Suprapubic skin (tissue), 4 donors: ENCODE results near the gene TRIL. TPM values are rescaled to one million over a fixed set of nuclear protein-coding genes. Genes with fewer than 3 reads are reported as not detected.
A peak's percentile ranks its signal among the peaks of the same experiment; 100 is the strongest.

Experiments
- DNase-seq, 2 donors: peaks; one replicate each; pipeline ENCODE4 v3.0.0-alpha.2; 2019; ENCODE audit warnings: low spot score in 2 of 2
- H3K27ac ChIP-seq: fragments of 200-600 bp; sonication (generic); one replicate; pipeline ENCODE4 v1.5.1; 2019
- H3K27me3 ChIP-seq: fragments of 200-600 bp; sonication (generic); one replicate; pipeline ENCODE4 v1.5.1; 2019
- H3K36me3 ChIP-seq: fragments of 200-600 bp; sonication (generic); one replicate; pipeline ENCODE4 v1.5.1; 2019
- H3K4me1 ChIP-seq: fragments of 200-600 bp; sonication (generic); one replicate; pipeline ENCODE4 v1.5.1; 2019
- H3K4me3 ChIP-seq: fragments of 200-600 bp; sonication (generic); one replicate; pipeline ENCODE4 v1.5.1; 2019; ENCODE audit warnings: mild to moderate bottlenecking
- H3K9me3 ChIP-seq: fragments of 200-600 bp; sonication (generic); one replicate; pipeline ENCODE4 v1.5.1; 2019
- CTCF ChIP-seq, 2 donors: fragments of 200-600 bp in 1 of 2; fragments of 450-650 bp in 1 of 2; sonication (generic) in 1 of 2; IDR thresholded peaks; one replicate each; pipeline ENCODE4 v1.5.1; 2016 to 2019; ENCODE audit warnings: antibody characterized with exemption in 2 of 2, mild to moderate bottlenecking in 1 of 2, moderate library complexity in 1 of 2
- EP300 ChIP-seq: sonication (generic); formaldehyde crosslinking; IDR thresholded peaks from one replicate; pipeline ENCODE4 v1.6.1; 2017; ENCODE audit warnings: antibody characterized with exemption
- POLR2A ChIP-seq, 2 donors: fragments of 450-650 bp; IDR thresholded peaks; one replicate each; pipeline ENCODE4 v1.6.1; 2017; ENCODE audit warnings: antibody characterized with exemption in 2 of 2, mild to moderate bottlenecking in 2 of 2, moderate library complexity in 2 of 2
- POLR2AphosphoS5 ChIP-seq, 3 donors: sonication (generic); formaldehyde crosslinking; IDR thresholded peaks; one replicate each; pipeline ENCODE4 v1.6.1; 2017; ENCODE audit warnings: antibody characterized with exemption in 3 of 3
- WGBS: methylation state at CpG from one replicate; pipeline ENCODE4 v1.1.5; 2018; 5-methylcytosine and 5-hydroxymethylcytosine counted together
- total RNA-seq, 4 donors: library from RNA; depleted of rRNA; stranded (reverse); fragments of >200 nt; gene quantifications; one replicate each; pipeline ENCODE4 v1.1.0, GENCODE V29; 2016

TRIL gene
- total RNA-seq, 4 donors from 2014 or later = 1.4 to 6.0 (median 2.9) TPM

GRCh38 chr7:28903730-28904577, 54.2 kb downstream of the TRIL start:
- no peak for TF ChIP-seq CTCF (IDR thresholded peaks at IDR 0.05)
- no peak for TF ChIP-seq EP300
- TF ChIP-seq POLR2A (IDR thresholded peaks at IDR 0.05) = no peak
- TF ChIP-seq POLR2AphosphoS5 (IDR thresholded peaks at IDR 0.05) = no peak
- Histone ChIP-seq H3K9me3 (no peaks in the 10 kb centered on the region), H3K4me1 (peaks cover 10% of the 10 kb centered on the region), H3K4me3 (peak overlapping the region; percentile 32), H3K27me3 (no peaks in the 10 kb centered on the region), H3K36me3 (no peaks in the 10 kb centered on the region), H3K27ac (peak overlapping the region; percentile 30)
- no peak for DNase-seq
- WGBS = 21% methylated on average over 4 of the region's 4 CpGs

Other genes with a start within 250 kb of the TRIL start
- 10 to 100 TPM in 2 of 4 donors, 1 to 10 TPM in 2; 8.1 to 17.1 (median 10.1) TPM for gene CPVL, start 188.2 kb upstream of the TRIL start, total RNA-seq
- 1 to 10 TPM; 3.3 to 9.6 (median 6.2) TPM for gene CHN2, start 236.4 kb upstream of the TRIL start, total RNA-seq